ENCODE data around the gene MAPK10.

The MAPK10 gene

GRCh38 chr4:86220121-86220520 is 139.7 kb downstream of the MAPK10 start:
- no peak for TF ChIP-seq CTCF (IDR thresholded peaks at IDR 0.05; ENCODE audit: insufficient read depth, low read length, missing control alignments)
- ChIA-PET POLR2A (no interaction called here), CTCF (no interaction called here)
- no peak for DNase-seq (ENCODE audit: low read depth, low spot score)
- H3K4me3 ChIP-seq (ENCODE audit: low read depth, low read length) = no peak overlapping the region

- POLR2A ChIA-PET = no interaction called here
- CTCF ChIA-PET = no interaction called here
- no peak for DNase-seq (ENCODE audit: low read depth, low spot score)
- H3K4me3 ChIP-seq (ENCODE audit: low read depth, low read length) = no peak overlapping the region
- TF ChIP-seq CTCF (IDR thresholded peaks at IDR 0.05; ENCODE audit: insufficient read depth, low read length, missing control alignments) = no peak
These were observed 140.9 kb downstream of the MAPK10 start for GRCh38 chr4:86218746-86219473.

GRCh38 chr4:86203176-86203575 is 156.7 kb downstream of the MAPK10 start:
- ChIA-PET CTCF (no interaction called here), POLR2A (no interaction called here)
- H3K4me3 ChIP-seq (ENCODE audit: low read depth, low read length) = no peak overlapping the region
- no peak for DNase-seq (ENCODE audit: low read depth, low spot score)
- TF ChIP-seq CTCF (IDR thresholded peaks at IDR 0.05; ENCODE audit: insufficient read depth, low read length, missing control alignments) = no peak

GRCh38 chr4:86185659-86186058 is 174.2 kb downstream of the MAPK10 start:
- H3K4me3 ChIP-seq (ENCODE audit: low read depth, low read length) = no peak overlapping the region
- ChIA-PET CTCF (no interaction called here), POLR2A (no interaction called here)
- TF ChIP-seq CTCF (IDR thresholded peaks at IDR 0.05; ENCODE audit: insufficient read depth, low read length, missing control alignments) = no peak
- DNase-seq (ENCODE audit: low read depth, low spot score) = no peak

GRCh38 chr4:86184901-86185285 is 175.0 kb downstream of the MAPK10 start:
- no peak for DNase-seq (ENCODE audit: low read depth, low spot score)
- ChIA-PET CTCF (no interaction called here), POLR2A (no interaction called here)
- no peak overlapping the region for H3K4me3 ChIP-seq (ENCODE audit: low read depth, low read length)
- TF ChIP-seq CTCF (IDR thresholded peaks at IDR 0.05; ENCODE audit: insufficient read depth, low read length, missing control alignments) = no peak

GRCh38 chr4:86184216-86184900 is 175.5 kb downstream of the MAPK10 start:
- TF ChIP-seq CTCF (IDR thresholded peaks at IDR 0.05; ENCODE audit: insufficient read depth, low read length, missing control alignments) = no peak
- DNase-seq (ENCODE audit: low read depth, low spot score) = no peak
- CTCF ChIA-PET = no interaction called here
- no peak overlapping the region for H3K4me3 ChIP-seq (ENCODE audit: low read depth, low read length)
- POLR2A ChIA-PET = no interaction called here

Measured in AG04449 (cell line).